ENCODE results near the gene EIF6. TPM values are rescaled to one million over a fixed set of nuclear protein-coding genes. Genes with fewer than 3 reads are reported as not detected.

The EIF6 gene
- total RNA-seq, 2 donors from 2014 or later: 40.1 to 59.7 TPM

DNA sequence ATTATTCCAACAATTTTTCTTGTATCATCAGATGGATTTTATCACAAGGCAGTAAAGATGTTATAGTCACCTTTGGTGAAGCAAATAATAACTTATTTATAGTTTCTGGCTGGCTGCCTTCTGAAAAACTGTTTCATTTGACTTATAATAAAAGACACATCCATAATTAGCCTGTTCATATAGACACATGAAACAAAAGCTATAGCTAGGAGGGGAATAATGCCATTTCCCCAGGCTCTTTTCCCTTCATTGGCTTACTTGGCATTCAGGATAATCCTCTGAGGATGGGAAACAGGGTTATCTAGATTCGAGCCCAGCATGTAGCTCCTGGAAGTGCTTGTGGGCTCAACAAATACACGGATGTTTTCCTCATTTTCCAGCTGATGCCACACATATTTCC is 40.6 kb downstream of the EIF6 start:
- DNase-seq (no peak), ATAC-seq (no peak)

DNA sequence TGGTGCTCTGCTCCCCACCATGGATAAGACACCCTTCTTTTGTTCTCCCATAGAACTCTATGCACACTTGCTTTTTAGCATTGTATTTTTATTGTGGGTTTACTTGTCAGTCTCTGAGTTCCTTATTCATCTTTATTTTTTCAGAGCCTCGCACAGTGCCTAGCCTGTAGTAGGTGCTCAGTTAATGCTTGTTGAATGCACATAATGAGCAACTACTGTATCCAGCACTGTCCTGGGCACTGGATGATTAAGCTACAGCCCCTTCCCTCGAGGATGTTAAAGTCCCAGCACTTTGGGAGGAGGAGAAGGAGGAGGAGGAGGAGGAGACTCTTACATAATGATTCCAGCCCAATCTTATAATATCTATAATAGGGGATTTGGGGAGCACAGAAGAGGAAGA is 41.3 kb downstream of the EIF6 start:
- intact Hi-C loops (cut with DNase I): no loop called here
- DNase-seq: no peak
- no peak for ATAC-seq

More for the DNA sequence above, 40.6 kb downstream of the EIF6 start:
- intact Hi-C loops (cut with DNase I): no loop called here

DNA sequence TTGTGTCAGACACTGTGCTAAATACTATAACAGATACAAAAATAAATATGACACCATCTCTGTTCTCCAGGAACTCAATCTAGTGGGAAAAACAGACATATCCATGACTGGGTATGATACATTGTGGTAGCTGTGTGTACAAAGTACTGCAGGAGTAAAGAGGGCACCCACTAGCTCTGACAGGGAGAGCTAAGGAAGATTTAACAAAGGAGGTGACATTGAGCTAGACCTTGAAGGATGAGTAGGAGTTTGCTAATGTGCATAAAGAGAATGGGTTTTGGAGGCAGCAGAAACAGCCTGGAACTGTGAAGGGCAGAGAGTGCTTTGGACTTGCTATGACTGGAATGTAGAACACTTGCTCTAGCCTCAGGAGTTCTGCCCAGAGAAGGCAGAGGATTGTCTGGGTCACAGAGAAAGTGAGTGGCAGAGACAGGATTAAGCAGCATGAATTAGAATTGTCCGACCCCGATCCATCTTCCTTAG is 43.7 kb downstream of the EIF6 start:
- DNase-seq (no peak), ATAC-seq (no peak)
- intact Hi-C loops (cut with DNase I): no loop called here

DNA sequence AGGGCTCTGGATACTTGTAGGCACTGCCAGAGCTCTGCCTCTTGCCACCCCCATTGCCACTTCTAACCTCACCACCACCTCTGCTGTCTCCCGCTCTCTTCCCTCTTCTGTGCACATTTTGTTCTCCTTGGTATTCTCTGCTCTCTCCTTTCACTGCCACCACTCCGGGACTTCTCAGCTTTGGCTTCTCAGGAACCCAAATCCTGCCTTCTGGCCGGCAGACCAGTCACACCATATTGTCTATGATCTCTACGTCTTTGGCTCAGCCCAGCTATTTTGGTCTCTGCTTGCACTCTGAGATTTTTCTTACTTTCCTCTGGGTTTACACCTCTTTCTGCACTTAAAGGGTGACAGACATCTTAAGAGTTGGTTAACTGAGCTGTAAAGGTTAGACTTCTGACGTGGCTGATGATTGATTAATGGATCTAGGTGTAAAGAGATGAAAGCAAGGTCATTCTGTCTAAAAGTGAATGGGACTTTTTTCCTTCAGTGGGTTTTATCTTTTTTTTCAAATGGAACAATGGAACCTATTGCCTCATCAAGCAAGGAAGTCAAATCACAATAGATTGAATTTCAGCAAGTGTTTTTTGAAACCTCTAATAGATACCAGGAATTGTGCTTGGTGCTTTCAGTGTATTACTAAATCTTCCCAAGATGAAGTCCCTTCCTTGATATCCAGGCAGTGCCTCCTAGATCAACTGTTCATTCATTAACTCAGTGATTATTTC is 44.3 kb downstream of the EIF6 start:
- DNase-seq (no peak), ATAC-seq (no peak)
- intact Hi-C loops (cut with DNase I): no loop called here

DNA sequence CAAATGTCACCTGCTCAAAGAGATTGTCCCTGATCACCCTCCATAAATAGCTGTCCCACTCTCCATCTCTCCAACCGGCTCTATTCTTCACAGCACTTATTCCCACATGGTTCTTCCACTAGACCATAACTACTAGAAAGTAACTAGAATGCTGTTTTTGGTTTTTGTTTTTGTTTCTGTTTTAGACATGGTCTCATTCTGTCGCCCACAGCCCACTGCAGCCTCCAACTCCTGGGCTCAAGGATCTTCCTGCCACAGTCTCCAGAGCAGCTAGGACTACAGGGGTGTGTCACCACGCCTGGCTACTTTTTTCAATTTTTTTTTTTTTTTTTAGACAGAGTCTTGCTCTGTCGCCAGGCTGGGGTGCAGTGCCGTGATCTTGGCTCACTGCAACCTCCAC is 45.8 kb downstream of the EIF6 start:
- DNase-seq (no peak), ATAC-seq (no peak)
- intact Hi-C loops (cut with DNase I): no loop called here

- DNase-seq: no peak
- no peak for ATAC-seq
- intact Hi-C loops (cut with DNase I): no loop called here
Observed at GRCh38 chr20:35238170-35238569, 46.4 kb downstream of the EIF6 start.

- DNase-seq (no peak), ATAC-seq (no peak)
- intact Hi-C loops (cut with DNase I): no loop called here
Observed at GRCh38 chr20:35237486-35237885, 47.1 kb downstream of the EIF6 start.

GRCh38 chr20:35235881-35236280 is 48.7 kb downstream of the EIF6 start:
- peak in 1 of 2 donors; percentile 15 for ATAC-seq
- intact Hi-C loops (cut with DNase I): no loop called here
- peak; percentile 45 for DNase-seq

DNA sequence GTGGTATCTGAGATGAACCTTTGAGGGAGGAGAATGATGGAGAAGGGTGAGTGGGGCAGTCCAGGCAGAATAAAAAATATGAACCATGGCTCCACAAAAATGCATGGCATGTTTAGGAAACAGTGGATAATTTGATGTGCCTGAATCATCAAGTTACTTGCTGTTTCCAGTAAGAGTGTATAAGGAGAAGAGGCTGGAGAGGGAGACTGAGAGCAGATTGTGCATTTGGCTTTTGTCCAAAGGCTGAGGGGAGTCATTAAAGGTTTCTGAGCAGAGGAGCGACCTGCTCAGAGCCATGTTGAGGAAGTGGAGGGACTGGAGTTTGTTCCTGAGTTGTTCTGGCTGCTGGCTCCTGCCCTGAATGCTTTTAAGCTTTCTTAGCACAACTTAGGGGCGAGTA is 52.0 kb downstream of the EIF6 start:
- intact Hi-C loops (cut with DNase I): no loop called here
- ATAC-seq: no peak

More for the DNA sequence above, 52.0 kb downstream of the EIF6 start:
- DNase-seq: no peak

Other genes with a start within 250 kb of the EIF6 start
- gene TRPC4AP, start 192.0 kb downstream of the EIF6 start, total RNA-seq: 10 to 100 TPM; 32.6 to 47.1 TPM
- 10 to 100 TPM; 16.6 to 25.6 TPM for gene EDEM2, start 137.4 kb downstream of the EIF6 start, total RNA-seq
- 10 to 100 TPM; 26.9 to 41.9 TPM for gene PROCR, start 112.7 kb downstream of the EIF6 start, total RNA-seq
- gene MMP24, start 58.1 kb downstream of the EIF6 start, total RNA-seq: 1 to 10 TPM in 1 of 2 donors, under 1 TPM in 1; 0.85 to 1.3 TPM
- 10 to 100 TPM; 46.9 to 53.2 TPM for gene MMP24OS, start 6.7 kb downstream of the EIF6 start, total RNA-seq
- not detected for gene FAM83C, start 7.7 kb upstream of the EIF6 start, total RNA-seq
- 10 to 100 TPM; 77.5 to 94.6 TPM for gene UQCC1, start 127.2 kb upstream of the EIF6 start, total RNA-seq
- gene GDF5, start 153.5 kb upstream of the EIF6 start, total RNA-seq: 1 to 10 TPM in 1 of 2 donors, under 1 TPM in 1; 0.56 to 1.3 TPM
- 10 to 100 TPM; 11.1 to 17.3 TPM for gene CEP250, start 170.8 kb upstream of the EIF6 start, total RNA-seq
- gene C20orf173, start 244.9 kb upstream of the EIF6 start, total RNA-seq: not detected